ENCODE results near the gene PPM1H.

The PPM1H gene

GRCh38 chr12:62601765-62602164 is 333.2 kb downstream of the PPM1H start:
- H3K4me3 ChIP-seq (replicated peaks; ENCODE audit: low read depth, low read length) = peak overlapping the region; percentile 87
- no peak for TF ChIP-seq CTCF (IDR thresholded peaks at IDR 0.05; ENCODE audit: low read length, missing control alignments)
- no peak for DNase-seq (ENCODE audit: low read depth)

GRCh38 chr12:62599854-62600437 is 335.0 kb downstream of the PPM1H start:
- TF ChIP-seq CTCF (IDR thresholded peaks at IDR 0.05; ENCODE audit: low read length, missing control alignments) = peak; percentile 27
- no peak for DNase-seq (ENCODE audit: low read depth)
- H3K4me3 ChIP-seq (replicated peaks; ENCODE audit: low read depth, low read length) = no peak overlapping the region

GRCh38 chr12:62598846-62599245 is 336.1 kb downstream of the PPM1H start:
- no peak for TF ChIP-seq CTCF (IDR thresholded peaks at IDR 0.05; ENCODE audit: low read length, missing control alignments)
- H3K4me3 ChIP-seq (replicated peaks; ENCODE audit: low read depth, low read length) = no peak overlapping the region

GRCh38 chr12:62597253-62597652 is 337.7 kb downstream of the PPM1H start:
- no peak for TF ChIP-seq CTCF (IDR thresholded peaks at IDR 0.05; ENCODE audit: low read length, missing control alignments)
- no peak for DNase-seq (ENCODE audit: low read depth)
- H3K4me3 ChIP-seq (replicated peaks; ENCODE audit: low read depth, low read length) = no peak overlapping the region

More at GRCh38 chr12:62598846-62599245, 336.1 kb downstream of the PPM1H start:
- DNase-seq (ENCODE audit: low read depth) = no peak

Data from fibroblast of pulmonary artery (primary cell).